OCI-M2 (cell line): ENCODE measurements around the gene USH2A.
"Not testable (repeated sequence)": the region's sequence is repeated elsewhere in the genome, so short reads cannot be mapped to it uniquely, and the experiment has no call there.

ENCODE experiments used
- DNase-seq: peaks from one replicate; lab custom pipeline; 2025; ENCODE audit not compliant: unreplicated experiment; lab: John Stamatoyannopoulos, UW

The USH2A gene

GRCh38 chr1:216057063-216057462 is 366.2 kb downstream of the USH2A start:
- no peak for DNase-seq

GRCh38 chr1:216055004-216055403 is 368.2 kb downstream of the USH2A start:
- DNase-seq, result no peak

GRCh38 chr1:216054600-216054999 is 368.6 kb downstream of the USH2A start:
- no peak for DNase-seq

- DNase-seq, result no peak
These were observed 372.2 kb downstream of the USH2A start for GRCh38 chr1:216051071-216051470.

GRCh38 chr1:216049741-216050430 is 373.4 kb downstream of the USH2A start:
- no peak for DNase-seq

- DNase-seq, result no peak
These were observed 375.3 kb downstream of the USH2A start for GRCh38 chr1:216047811-216048572.

- no peak for DNase-seq
These were observed 376.9 kb downstream of the USH2A start for GRCh38 chr1:216046336-216046735.

GRCh38 chr1:216045400-216045799 is 377.8 kb downstream of the USH2A start:
- no peak for DNase-seq

- DNase-seq, result no peak
These were observed 378.7 kb downstream of the USH2A start for GRCh38 chr1:216044538-216044937.

GRCh38 chr1:216034506-216034905 is 388.7 kb downstream of the USH2A start:
- DNase-seq, result no peak

- DNase-seq, result no peak
These were observed 390.2 kb downstream of the USH2A start for GRCh38 chr1:216032961-216033614.

GRCh38 chr1:216032284-216032683 is 391.0 kb downstream of the USH2A start:
- DNase-seq, result no peak

GRCh38 chr1:216028631-216029030 is 394.6 kb downstream of the USH2A start:
- no peak for DNase-seq

GRCh38 chr1:216024546-216024945 is 398.7 kb downstream of the USH2A start:
- no peak for DNase-seq

- DNase-seq, result no peak
These were observed 402.4 kb downstream of the USH2A start for GRCh38 chr1:216020743-216021345.

GRCh38 chr1:216015116-216015515 is 408.1 kb downstream of the USH2A start:
- no peak for DNase-seq

GRCh38 chr1:216014086-216014485 is 409.2 kb downstream of the USH2A start:
- no peak for DNase-seq

GRCh38 chr1:216009456-216009855 is 413.8 kb downstream of the USH2A start:
- not testable (repeated sequence) for DNase-seq

- no peak for DNase-seq
These were observed 417.3 kb downstream of the USH2A start for GRCh38 chr1:216005916-216006315.

- DNase-seq, result no peak
These were observed 430.6 kb downstream of the USH2A start for GRCh38 chr1:215992620-215993019.

- DNase-seq, result no peak
These were observed 436.0 kb downstream of the USH2A start for GRCh38 chr1:215987092-215987875.
